HG03521 (cell line): ENCODE results near the gene PRDX1.

ENCODE experiments used
- ATAC-seq: cut with Tn5 transposase; IDR thresholded peaks from one replicate; pipeline ENCODE4 v1.9.1; 2021; ENCODE audit warnings: mild to moderate bottlenecking, moderate library complexity; ENCODE audit not compliant: unreplicated experiment

PRDX1 gene

GRCh38 chr1:45521413-45522323 is at the start of gene PRDX1:
Gene PRDX1 (minus strand): TSS chr1:45521884. CDS start chr1:45519043, 2,841 bp downstream.
- peak; percentile 78 for ATAC-seq

GRCh38 chr1:45570631-45571030 is 48.9 kb upstream of the PRDX1 start:
- no peak for ATAC-seq

- ATAC-seq, result no peak
Observed at GRCh38 chr1:45569962-45570581, 48.4 kb upstream of the PRDX1 start.

GRCh38 chr1:45569571-45569961 is 47.9 kb upstream of the PRDX1 start:
- no peak for ATAC-seq

- no peak for ATAC-seq
Observed at GRCh38 chr1:45568421-45568820, 46.7 kb upstream of the PRDX1 start.

- ATAC-seq, result no peak
Observed at GRCh38 chr1:45567911-45568310, 46.2 kb upstream of the PRDX1 start.

GRCh38 chr1:45566722-45567121 is 45.0 kb upstream of the PRDX1 start:
- ATAC-seq, result no peak

GRCh38 chr1:45563843-45564242 is 42.2 kb upstream of the PRDX1 start:
- no peak for ATAC-seq

GRCh38 chr1:45557422-45557944 is 35.8 kb upstream of the PRDX1 start:
- ATAC-seq, result no peak

- ATAC-seq, result no peak
Observed at GRCh38 chr1:45554198-45554597, 32.5 kb upstream of the PRDX1 start.

- ATAC-seq, result no peak
Observed at GRCh38 chr1:45552331-45552730, 30.6 kb upstream of the PRDX1 start.

- ATAC-seq, result no peak
Observed at GRCh38 chr1:45551684-45552083, 30.0 kb upstream of the PRDX1 start.

- ATAC-seq, result peak; percentile 87
Observed at GRCh38 chr1:45550401-45551351, 29.0 kb upstream of the PRDX1 start, which contains the start of gene AKR1A1. Gene AKR1A1 (plus strand): TSS chr1:45550826. CDS start chr1:45561795, 10,969 bp downstream.

- ATAC-seq, result no peak
Observed at GRCh38 chr1:45545553-45546310, 24.0 kb upstream of the PRDX1 start.

GRCh38 chr1:45545019-45545493 is 23.4 kb upstream of the PRDX1 start:
- no peak for ATAC-seq

GRCh38 chr1:45544530-45544929 is 22.8 kb upstream of the PRDX1 start:
- no peak for ATAC-seq

- no peak for ATAC-seq
Observed at GRCh38 chr1:45543581-45544417, 22.1 kb upstream of the PRDX1 start.

GRCh38 chr1:45542591-45542990 is 20.9 kb upstream of the PRDX1 start:
- ATAC-seq, result no peak

- no peak for ATAC-seq
Observed at GRCh38 chr1:45541193-45541592, 19.5 kb upstream of the PRDX1 start.
